NCI-H510A (cell line): Measurements from ENCODE around the gene CCNY.
"Not testable (repeated sequence)": the region's sequence is repeated elsewhere in the genome, so short reads cannot be mapped to it uniquely, and the experiment has no call there.

Experiments
- DNase-seq: peaks from one replicate; lab custom pipeline; 2025; lab: John Stamatoyannopoulos, UW

The CCNY gene

GRCh38 chr10:35406003-35406630 is 69.8 kb downstream of the CCNY start:
- not testable (repeated sequence) for DNase-seq

- DNase-seq, result not testable (repeated sequence)
These were observed 71.4 kb downstream of the CCNY start for GRCh38 chr10:35407696-35408095.

GRCh38 chr10:35409094-35409582 is 72.8 kb downstream of the CCNY start:
- DNase-seq, result peak; percentile 46

GRCh38 chr10:35409808-35410207 is 73.5 kb downstream of the CCNY start:
- DNase-seq, result no peak

GRCh38 chr10:35412003-35412723 is 75.9 kb downstream of the CCNY start:
- no peak for DNase-seq

- DNase-seq, result no peak
These were observed 76.7 kb downstream of the CCNY start for GRCh38 chr10:35412900-35413491.

- DNase-seq, result no peak
These were observed 77.9 kb downstream of the CCNY start for GRCh38 chr10:35413985-35414861.

GRCh38 chr10:35415505-35415904 is 79.2 kb downstream of the CCNY start:
- DNase-seq, result no peak

- no peak for DNase-seq
These were observed 80.5 kb downstream of the CCNY start for GRCh38 chr10:35416619-35417312.

- DNase-seq, result no peak
These were observed 81.0 kb downstream of the CCNY start for GRCh38 chr10:35417313-35417625.

GRCh38 chr10:35417795-35418194 is 81.5 kb downstream of the CCNY start:
- no peak for DNase-seq

GRCh38 chr10:35418580-35418979 is 82.3 kb downstream of the CCNY start:
- not testable (repeated sequence) for DNase-seq

GRCh38 chr10:35420044-35420443 is 83.7 kb downstream of the CCNY start:
- DNase-seq, result no peak

GRCh38 chr10:35420827-35421552 is 84.7 kb downstream of the CCNY start:
- DNase-seq, result no peak

- DNase-seq, result no peak
These were observed 85.4 kb downstream of the CCNY start for GRCh38 chr10:35421553-35422178.

- DNase-seq, result no peak
These were observed 85.9 kb downstream of the CCNY start for GRCh38 chr10:35422228-35422627.

GRCh38 chr10:35423505-35424306 is 87.4 kb downstream of the CCNY start:
- no peak for DNase-seq

GRCh38 chr10:35424680-35425285 is 88.5 kb downstream of the CCNY start:
- no peak for DNase-seq

- no peak for DNase-seq
These were observed 89.3 kb downstream of the CCNY start for GRCh38 chr10:35425595-35425994.
